ENCODE data around the gene NBPF3.

NBPF3 gene

GRCh38 chr1:21507511-21508270 lies 67.8 kb downstream of the NBPF3 start:
- no peaks in the 10 kb centered on the region for H3K27me3 ChIP-seq (ENCODE audit: control insufficient read depth, insufficient read depth, low read length)
- no peaks in the 10 kb centered on the region for H3K4me1 ChIP-seq
- H3K27ac ChIP-seq = no peak overlapping the region
- no peak for TF ChIP-seq CTCF (IDR thresholded peaks at IDR 0.05)
- H3K79me2 ChIP-seq = no peaks in the 10 kb centered on the region
- H3K4me2 ChIP-seq (ENCODE audit: low read length) = no peak overlapping the region
- no peak overlapping the region for H2AFZ ChIP-seq
- no peaks in the 10 kb centered on the region for H3K9me3 ChIP-seq (ENCODE audit: control insufficient read depth, low read length)
- no peak overlapping the region for H3K4me3 ChIP-seq (ENCODE audit: low read depth, low read length)
- no peak overlapping the region for H3K9ac ChIP-seq
- no peaks in the 10 kb centered on the region for H3K36me3 ChIP-seq (ENCODE audit: control insufficient read depth, insufficient read depth, low read length)

- H3K9ac ChIP-seq = no peak overlapping the region
- H3K27ac ChIP-seq = no peak overlapping the region
Observed at GRCh38 chr1:21508580-21509350, 68.8 kb downstream of the NBPF3 start.

GRCh38 chr1:21509351-21510112 lies 69.6 kb downstream of the NBPF3 start, which contains the start of gene ALPL:
ALPL (plus strand) TSS chr1:21509423; CDS start chr1:21554082, 44,659 bp downstream.
- Histone ChIP-seq H3K79me2 (no peaks in the 10 kb centered on the region), H3K4me1 (no peaks in the 10 kb centered on the region), H3K27ac (no peak within 1 kb of the TSS), H2AFZ (peak within 1 kb of the TSS; percentile 62), H3K36me3 (ENCODE audit: control insufficient read depth, insufficient read depth, low read length) (no peaks in the 10 kb centered on the region), H3K4me2 (ENCODE audit: low read length) (peak within 1 kb of the TSS; percentile 18), H3K9me3 (ENCODE audit: control insufficient read depth, low read length) (no peaks in the 10 kb centered on the region), H3K9ac (no peak within 1 kb of the TSS), H3K27me3 (ENCODE audit: control insufficient read depth, insufficient read depth, low read length) (no peaks in the 10 kb centered on the region), H3K4me3 (ENCODE audit: low read depth, low read length) (no peak within 1 kb of the TSS)
- no peak for TF ChIP-seq CTCF (IDR thresholded peaks at IDR 0.05)

More at GRCh38 chr1:21508580-21509350, 68.8 kb downstream of the NBPF3 start:
- Histone ChIP-seq H3K27me3 (ENCODE audit: control insufficient read depth, insufficient read depth, low read length) (no peaks in the 10 kb centered on the region), H2AFZ (peak overlapping the region; percentile 59), H3K4me2 (ENCODE audit: low read length) (peak overlapping the region; percentile 18), H3K4me3 (ENCODE audit: low read depth, low read length) (no peak overlapping the region), H3K36me3 (ENCODE audit: control insufficient read depth, insufficient read depth, low read length) (no peaks in the 10 kb centered on the region), H3K4me1 (no peaks in the 10 kb centered on the region), H3K9me3 (ENCODE audit: control insufficient read depth, low read length) (no peaks in the 10 kb centered on the region), H3K79me2 (no peaks in the 10 kb centered on the region)
- TF ChIP-seq CTCF (IDR thresholded peaks at IDR 0.05) = peak; percentile 30

- no peaks in the 10 kb centered on the region for H3K36me3 ChIP-seq (ENCODE audit: control insufficient read depth, insufficient read depth, low read length)
- no peaks in the 10 kb centered on the region for H3K79me2 ChIP-seq
- no peaks in the 10 kb centered on the region for H3K9me3 ChIP-seq (ENCODE audit: control insufficient read depth, low read length)
- no peaks in the 10 kb centered on the region for H3K4me1 ChIP-seq
- TF ChIP-seq CTCF (IDR thresholded peaks at IDR 0.05) = no peak
- H3K4me2 ChIP-seq (ENCODE audit: low read length) = no peak overlapping the region
- H3K4me3 ChIP-seq (ENCODE audit: low read depth, low read length) = no peak overlapping the region
- no peak overlapping the region for H3K27ac ChIP-seq
- no peak overlapping the region for H3K9ac ChIP-seq
- no peaks in the 10 kb centered on the region for H3K27me3 ChIP-seq (ENCODE audit: control insufficient read depth, insufficient read depth, low read length)
- H2AFZ ChIP-seq = no peak overlapping the region
Observed at GRCh38 chr1:21510113-21510493, 70.2 kb downstream of the NBPF3 start.
